Fibroblast of skin of left biceps (primary cell): ENCODE results near the gene DPY30.
"Not testable (repeated sequence)": the region's sequence is repeated elsewhere in the genome, so short reads cannot be mapped to it uniquely, and the experiment has no call there.

ENCODE experiments used
- DNase-seq, 2 experiments: peaks; one replicate each; pipeline ENCODE4 v3.0.0-alpha.2; 2013; ENCODE audit warnings: low read depth in 2 of 2

Gene DPY30

GRCh38 chr2:32039447-32040219 is at the start of gene DPY30:
Gene DPY30, minus strand, starts transcription at chr2:32039805. Its CDS starts 349 bp downstream, at chr2:32039456.
- DNase-seq = peak; percentile 69 to 70

- no peak for DNase-seq
Measured at GRCh38 chr2:32074134-32074506, 34.5 kb upstream of the DPY30 start.

GRCh38 chr2:32067549-32067948 is 27.9 kb upstream of the DPY30 start:
- DNase-seq = no peak

GRCh38 chr2:32064713-32065112 is 25.1 kb upstream of the DPY30 start:
- no peak for DNase-seq

GRCh38 chr2:32064021-32064601 is 24.5 kb upstream of the DPY30 start:
- DNase-seq = no peak

GRCh38 chr2:32063310-32064020 is 23.9 kb upstream of the DPY30 start, which contains the start of gene SPAST:
Gene SPAST, plus strand, starts transcription at chr2:32063556. Its CDS starts 276 bp downstream, at chr2:32063832.
- DNase-seq = peak; percentile 88 to 89

GRCh38 chr2:32061973-32062861 is 22.6 kb upstream of the DPY30 start:
- no peak for DNase-seq

GRCh38 chr2:32061430-32061829 is 21.8 kb upstream of the DPY30 start:
- DNase-seq = no peak

- no peak for DNase-seq
Measured at GRCh38 chr2:32060266-32060665, 20.7 kb upstream of the DPY30 start.

- no peak for DNase-seq
Measured at GRCh38 chr2:32058130-32058529, 18.5 kb upstream of the DPY30 start.

GRCh38 chr2:32054583-32054982 is 15.0 kb upstream of the DPY30 start:
- DNase-seq = not testable (repeated sequence)

GRCh38 chr2:32051836-32052439 is 12.3 kb upstream of the DPY30 start:
- no peak for DNase-seq

- DNase-seq = no peak
Measured at GRCh38 chr2:32043561-32043960, 4.0 kb upstream of the DPY30 start.

- DNase-seq = not testable (repeated sequence)
Measured at GRCh38 chr2:32034198-32034887, 5.3 kb downstream of the DPY30 start.

GRCh38 chr2:32018789-32019482 is 20.7 kb downstream of the DPY30 start:
- not testable (repeated sequence) for DNase-seq

- DNase-seq = no peak
Measured at GRCh38 chr2:32012872-32013271, 26.7 kb downstream of the DPY30 start.

GRCh38 chr2:32011485-32011960 is 28.1 kb downstream of the DPY30 start:
- no peak for DNase-seq

GRCh38 chr2:32010670-32011484 is 28.7 kb downstream of the DPY30 start, which contains the start of gene MEMO1:
Gene MEMO1, minus strand, starts transcription at chr2:32011008. Its CDS starts 761 bp downstream, at chr2:32010247.
- peak; percentile 84 to 85 for DNase-seq

GRCh38 chr2:32010280-32010669 is 29.3 kb downstream of the DPY30 start:
- peak; percentile 11 to 17 for DNase-seq
